22Rv1 (cell line): ENCODE data around the gene PIKFYVE.

Experiments
- ZFX ChIP-seq: fragments of 450-650 bp; IDR thresholded peaks from 2 replicates; pipeline ENCODE4 v1.6.1; 2017; ENCODE audit warnings: antibody characterized with exemption, borderline replicate concordance
- TF ChIP-seq, protein P1 (sequence below): fragments of 450-650 bp; IDR thresholded peaks from 2 replicates; pipeline ENCODE4 v1.5.1; 2017; ENCODE audit warnings: mild to moderate bottlenecking

DNA sequence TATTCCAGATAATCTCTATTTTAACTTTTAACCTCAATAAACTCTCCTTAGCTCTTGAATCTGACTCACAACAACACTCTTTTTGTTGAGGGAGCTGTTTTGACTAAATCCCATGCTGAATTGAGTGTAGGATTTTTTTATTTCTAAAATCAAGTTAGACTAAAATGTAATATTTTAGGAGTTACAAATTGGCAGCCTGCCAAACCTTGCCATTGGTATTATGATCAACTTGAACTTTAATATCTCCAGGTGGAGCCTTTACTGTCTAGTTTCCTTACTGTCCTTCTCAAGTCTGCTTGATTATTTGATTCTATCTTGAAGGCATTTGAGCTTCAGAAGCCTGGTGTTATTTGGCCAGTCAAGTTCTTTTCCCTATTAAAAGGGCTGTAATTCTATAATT is 8.7 kb downstream of the PIKFYVE start:
- TF ChIP-seq, protein P1, sequence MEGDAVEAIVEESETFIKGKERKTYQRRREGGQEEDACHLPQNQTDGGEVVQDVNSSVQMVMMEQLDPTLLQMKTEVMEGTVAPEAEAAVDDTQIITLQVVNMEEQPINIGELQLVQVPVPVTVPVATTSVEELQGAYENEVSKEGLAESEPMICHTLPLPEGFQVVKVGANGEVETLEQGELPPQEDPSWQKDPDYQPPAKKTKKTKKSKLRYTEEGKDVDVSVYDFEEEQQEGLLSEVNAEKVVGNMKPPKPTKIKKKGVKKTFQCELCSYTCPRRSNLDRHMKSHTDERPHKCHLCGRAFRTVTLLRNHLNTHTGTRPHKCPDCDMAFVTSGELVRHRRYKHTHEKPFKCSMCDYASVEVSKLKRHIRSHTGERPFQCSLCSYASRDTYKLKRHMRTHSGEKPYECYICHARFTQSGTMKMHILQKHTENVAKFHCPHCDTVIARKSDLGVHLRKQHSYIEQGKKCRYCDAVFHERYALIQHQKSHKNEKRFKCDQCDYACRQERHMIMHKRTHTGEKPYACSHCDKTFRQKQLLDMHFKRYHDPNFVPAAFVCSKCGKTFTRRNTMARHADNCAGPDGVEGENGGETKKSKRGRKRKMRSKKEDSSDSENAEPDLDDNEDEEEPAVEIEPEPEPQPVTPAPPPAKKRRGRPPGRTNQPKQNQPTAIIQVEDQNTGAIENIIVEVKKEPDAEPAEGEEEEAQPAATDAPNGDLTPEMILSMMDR: no peak
- TF ChIP-seq ZFX: no peak
